PC-9 (cell line): Measurements from ENCODE around the gene ATAD2B.

Experiments used
- CTCF ChIP-seq: fragments of 200-600 bp; sonication (generic); conservative IDR thresholded peaks from 2 replicates; pipeline ENCODE4 v1.6.1; 2017; ENCODE audit warnings: mixed run types, antibody characterized with exemption, mild to moderate bottlenecking, moderate library complexity
- EZH2 ChIP-seq: fragments of 200-600 bp; sonication (generic); IDR thresholded peaks from 2 replicates; pipeline ENCODE4 v1.8.0; 2017; ENCODE audit warnings: antibody characterized with exemption, low read depth

- TF ChIP-seq CTCF (no peak), EZH2 (no peak)
Measured at GRCh38 chr2:23703037-23703582, 223.8 kb downstream of the ATAD2B start.
